Subcutaneous adipose tissue (tissue), 4 donors: Measurements from ENCODE around the gene ENTREP3. TPM values are rescaled to one million over a fixed set of nuclear protein-coding genes. Genes with fewer than 3 reads are reported as not detected.

Experiments used
- total RNA-seq, 4 donors: library from RNA; depleted of rRNA; stranded (reverse); fragments of >200 nt; gene quantifications; one replicate each; pipeline ENCODE4 v1.1.0, GENCODE V29; 2016
- TF ChIP-seq, protein P1 (sequence below): fragments of 450-650 bp; IDR thresholded peaks from one replicate; pipeline ENCODE4 v1.5.1; 2016; ENCODE audit warnings: low read depth, mild to moderate bottlenecking, control low read depth, antibody characterized with exemption, moderate library complexity

The ENTREP3 gene
- total RNA-seq, 4 donors from 2014 or later: 5.4 to 20.3 (median 14.2) TPM

DNA sequence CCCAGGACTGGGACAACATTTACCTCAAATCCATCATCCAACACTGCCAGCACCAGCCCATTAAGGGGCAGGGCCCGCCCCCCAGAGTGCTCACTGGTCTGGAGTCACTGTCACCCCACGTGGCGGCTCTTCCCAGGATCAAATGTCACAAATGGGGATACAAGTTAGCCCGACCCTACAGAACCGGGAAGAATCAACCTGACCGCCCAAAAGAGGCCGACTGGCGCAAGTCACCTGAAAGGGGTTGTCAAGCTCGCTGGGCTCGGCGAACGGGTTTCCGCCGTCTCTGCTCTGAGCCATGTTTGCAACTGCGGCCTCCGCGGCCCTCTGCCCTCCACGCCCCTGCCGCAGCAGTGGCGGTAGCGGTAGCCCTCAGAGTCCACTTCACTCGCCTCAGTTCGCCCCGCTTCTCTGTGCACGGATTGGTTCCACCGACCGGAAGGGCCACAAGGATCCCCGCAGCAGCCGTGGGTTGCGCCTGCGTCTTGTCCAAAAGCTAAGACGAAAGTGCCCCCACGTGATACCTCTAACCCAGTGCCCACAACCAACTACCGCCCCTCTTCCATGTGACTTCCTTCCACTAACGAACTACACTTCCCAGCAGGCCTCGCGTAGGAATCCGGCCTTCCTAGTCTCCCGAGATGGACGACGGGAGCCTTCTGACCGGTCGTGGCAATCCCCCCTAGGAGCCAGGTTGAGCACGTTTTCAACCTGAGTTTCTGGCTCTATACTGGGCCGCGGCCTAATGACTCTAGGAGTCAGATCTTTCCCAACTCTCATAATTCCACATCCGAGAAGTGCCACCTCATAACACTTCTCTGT lies 6.8 kb upstream of the ENTREP3 start, which contains the start of gene SCAMP3:
TSS of gene SCAMP3 (minus strand) at position 509 of the 822 bp plus-strand sequence. CDS start at position 300, 209 bp downstream.
- TF ChIP-seq, protein P1, sequence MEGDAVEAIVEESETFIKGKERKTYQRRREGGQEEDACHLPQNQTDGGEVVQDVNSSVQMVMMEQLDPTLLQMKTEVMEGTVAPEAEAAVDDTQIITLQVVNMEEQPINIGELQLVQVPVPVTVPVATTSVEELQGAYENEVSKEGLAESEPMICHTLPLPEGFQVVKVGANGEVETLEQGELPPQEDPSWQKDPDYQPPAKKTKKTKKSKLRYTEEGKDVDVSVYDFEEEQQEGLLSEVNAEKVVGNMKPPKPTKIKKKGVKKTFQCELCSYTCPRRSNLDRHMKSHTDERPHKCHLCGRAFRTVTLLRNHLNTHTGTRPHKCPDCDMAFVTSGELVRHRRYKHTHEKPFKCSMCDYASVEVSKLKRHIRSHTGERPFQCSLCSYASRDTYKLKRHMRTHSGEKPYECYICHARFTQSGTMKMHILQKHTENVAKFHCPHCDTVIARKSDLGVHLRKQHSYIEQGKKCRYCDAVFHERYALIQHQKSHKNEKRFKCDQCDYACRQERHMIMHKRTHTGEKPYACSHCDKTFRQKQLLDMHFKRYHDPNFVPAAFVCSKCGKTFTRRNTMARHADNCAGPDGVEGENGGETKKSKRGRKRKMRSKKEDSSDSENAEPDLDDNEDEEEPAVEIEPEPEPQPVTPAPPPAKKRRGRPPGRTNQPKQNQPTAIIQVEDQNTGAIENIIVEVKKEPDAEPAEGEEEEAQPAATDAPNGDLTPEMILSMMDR: no peak

DNA sequence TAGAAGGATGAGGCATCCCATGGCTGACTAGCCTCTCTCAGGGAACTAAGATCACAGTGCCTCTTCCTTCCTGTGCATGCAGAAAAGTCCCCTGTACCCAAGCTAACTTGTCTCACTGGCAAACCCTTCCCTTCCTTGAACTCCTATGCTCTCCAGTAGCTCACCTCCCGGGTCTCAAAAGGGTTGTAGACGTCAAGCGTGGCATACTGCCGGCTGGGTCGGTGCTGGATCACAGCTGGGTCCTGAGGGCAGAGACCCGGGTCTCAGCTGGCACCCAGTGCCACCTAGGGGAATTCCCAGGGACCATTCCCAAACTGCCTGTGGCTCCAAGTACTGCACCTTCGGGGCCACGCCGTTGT lies 6.2 kb upstream of the ENTREP3 start:
- TF ChIP-seq, protein P1: no peak

DNA sequence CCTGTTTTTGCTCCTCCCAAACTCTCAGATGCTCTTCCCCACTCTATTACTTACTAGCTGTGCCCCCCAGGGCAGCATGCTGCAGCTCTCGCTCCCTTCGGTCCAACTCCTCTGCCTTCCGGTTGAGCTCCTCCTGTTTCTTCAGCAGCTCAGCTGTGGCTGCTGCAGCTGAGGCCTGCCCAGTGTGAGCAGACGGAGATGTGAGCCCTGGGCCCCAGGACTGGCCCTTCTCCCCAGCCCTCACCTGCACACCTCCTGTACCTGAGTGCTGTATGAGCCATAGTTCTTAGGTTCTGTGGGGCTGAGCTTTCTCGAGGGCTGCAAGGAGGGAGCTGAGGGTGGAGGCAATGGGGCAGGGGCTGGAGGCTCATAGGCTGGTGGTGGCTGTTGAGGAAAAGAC lies 5.0 kb upstream of the ENTREP3 start:
- TF ChIP-seq, protein P1: no peak

DNA sequence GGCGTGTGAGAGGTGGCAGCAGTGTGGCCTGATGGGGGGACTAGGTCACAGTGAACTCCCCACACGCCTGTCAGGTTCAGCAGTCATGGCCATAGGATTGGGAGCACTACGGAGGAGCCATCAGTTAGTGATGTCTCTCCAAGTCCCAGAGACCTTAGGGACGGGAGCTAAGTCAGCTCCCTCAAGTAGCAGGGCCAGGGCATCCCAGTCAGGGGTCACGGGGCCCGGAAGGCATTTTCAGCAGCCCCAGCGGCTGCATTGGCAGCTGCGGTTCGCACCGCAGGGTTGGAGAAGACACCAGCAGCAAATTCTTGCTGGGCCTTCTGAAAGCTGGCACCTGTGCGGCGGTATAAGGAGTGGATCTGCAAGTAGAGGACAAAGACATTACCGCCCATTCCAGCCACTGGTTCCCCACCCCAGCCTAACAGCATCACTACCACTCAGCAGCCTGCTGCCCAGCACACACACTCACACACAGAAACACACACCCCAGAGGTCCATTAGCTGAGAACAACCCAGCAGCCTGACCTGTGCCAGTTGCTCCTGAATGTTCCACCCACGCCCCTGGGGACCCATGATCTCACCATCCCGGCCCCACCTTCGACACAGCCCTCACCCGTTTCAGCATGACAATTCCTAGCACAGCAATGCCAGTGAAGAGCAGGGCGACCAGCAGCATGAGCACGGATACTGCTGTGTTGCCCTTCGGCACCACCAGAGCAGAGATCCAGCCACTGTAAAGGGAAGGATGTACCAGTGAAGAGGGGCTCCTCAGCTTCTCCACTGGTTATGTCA lies 972 bp upstream of the ENTREP3 start:
- TF ChIP-seq, protein P1: no peak

DNA sequence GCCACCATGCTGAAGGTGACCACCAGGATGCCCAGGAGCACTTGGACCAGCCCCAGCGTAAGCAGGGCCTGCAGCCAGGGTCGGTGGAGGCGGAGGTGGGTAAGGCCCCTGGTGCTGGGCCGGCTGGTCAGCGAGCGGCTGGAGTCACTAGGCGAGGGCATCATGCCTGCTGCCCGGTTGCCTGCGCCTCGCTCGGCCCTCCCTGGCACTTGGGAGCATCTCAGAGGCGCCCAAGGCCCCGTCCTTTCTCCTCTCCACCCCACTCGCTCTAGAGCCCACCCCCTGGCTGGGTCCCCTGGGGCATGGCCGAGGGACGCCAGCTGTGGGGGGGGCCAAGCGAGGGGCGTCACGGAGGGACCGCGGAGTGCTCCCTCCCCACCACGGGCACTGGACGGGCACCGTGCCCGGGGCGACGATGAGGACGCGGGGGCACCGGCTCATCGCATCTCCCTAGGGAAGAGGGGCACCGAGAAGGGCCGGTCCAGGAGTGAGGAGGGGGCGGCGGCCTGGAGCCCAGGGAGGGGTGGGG lies 505 bp downstream of the ENTREP3 start:
- TF ChIP-seq, protein P1: no peak

DNA sequence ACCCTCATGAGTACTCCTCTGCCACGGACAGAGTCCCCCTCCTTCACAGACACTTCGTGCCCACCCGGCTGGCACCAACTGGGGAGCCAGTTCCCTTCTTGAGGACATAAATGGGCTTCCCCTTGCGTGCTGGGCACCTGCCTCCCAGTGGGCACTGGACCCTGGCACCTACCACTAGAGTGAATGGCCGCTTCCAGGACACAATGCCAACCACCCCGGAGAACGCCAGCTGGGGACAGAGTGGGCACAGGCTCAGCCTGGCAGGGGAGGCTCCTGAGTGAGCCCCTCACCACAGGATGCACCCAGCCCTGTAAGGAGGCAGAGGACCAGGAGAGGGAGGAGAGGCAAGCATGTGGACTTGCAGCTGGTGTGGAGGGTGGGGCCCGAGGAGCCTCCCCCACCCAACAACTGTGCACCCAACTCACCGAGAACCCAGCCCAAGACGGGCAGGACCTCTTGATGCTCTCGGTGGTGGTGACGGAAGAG lies 1.0 kb downstream of the ENTREP3 start:
- TF ChIP-seq, protein P1: no peak

DNA sequence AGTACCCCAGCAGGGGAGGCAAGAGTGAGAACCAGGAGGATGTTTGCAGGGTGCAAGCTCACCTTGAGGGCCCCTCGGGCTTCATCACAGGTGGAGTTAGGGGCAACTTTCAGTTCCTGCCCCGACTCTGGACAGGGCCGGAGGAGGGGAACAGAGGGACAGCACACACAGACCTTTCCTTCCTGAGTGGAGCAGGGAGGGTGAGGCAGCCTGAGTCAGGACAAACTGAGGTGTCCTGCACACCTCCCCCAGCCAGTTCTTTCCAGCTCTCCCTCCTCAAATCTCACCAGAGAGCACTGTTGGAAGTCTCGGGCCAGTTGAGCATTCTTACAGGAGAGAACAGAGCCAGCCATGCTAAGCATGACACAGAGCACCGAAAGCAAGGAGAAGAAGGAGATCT lies 1.5 kb downstream of the ENTREP3 start:
- TF ChIP-seq, protein P1: no peak
